GM12874 (cell line): ENCODE results near the gene IFNGR2.

Experiments
- CTCF ChIP-seq: IDR thresholded peaks from 2 replicates; pipeline ENCODE4 v1.5.1; 2011; ENCODE audit warnings: low read depth, mild to moderate bottlenecking, control low read depth, low read length, moderate library complexity; ENCODE audit not compliant: insufficient read depth

IFNGR2 gene

DNA sequence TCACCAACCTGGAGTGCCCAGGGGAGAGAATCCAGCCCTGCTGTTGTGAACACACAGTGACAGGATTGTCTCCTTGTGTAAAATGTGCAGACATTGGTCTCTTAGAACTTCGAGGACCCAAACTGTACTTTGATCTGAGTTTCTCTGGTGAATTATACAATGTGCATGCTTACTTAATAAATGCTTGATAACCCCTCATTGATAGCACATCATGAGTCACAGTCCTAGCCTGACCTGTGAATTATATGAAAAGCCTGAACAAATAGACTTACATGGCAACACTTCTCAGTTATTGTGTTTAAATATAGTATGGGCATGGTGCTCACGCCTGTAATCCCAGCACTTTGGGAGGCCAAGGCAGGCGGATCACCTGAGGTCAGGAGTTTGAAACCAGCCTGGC, 22.6 kb downstream of the IFNGR2 start:
- TF ChIP-seq CTCF: no peak

GRCh38 chr21:33427051-33427450, 23.8 kb downstream of the IFNGR2 start:
- no peak for TF ChIP-seq CTCF

DNA sequence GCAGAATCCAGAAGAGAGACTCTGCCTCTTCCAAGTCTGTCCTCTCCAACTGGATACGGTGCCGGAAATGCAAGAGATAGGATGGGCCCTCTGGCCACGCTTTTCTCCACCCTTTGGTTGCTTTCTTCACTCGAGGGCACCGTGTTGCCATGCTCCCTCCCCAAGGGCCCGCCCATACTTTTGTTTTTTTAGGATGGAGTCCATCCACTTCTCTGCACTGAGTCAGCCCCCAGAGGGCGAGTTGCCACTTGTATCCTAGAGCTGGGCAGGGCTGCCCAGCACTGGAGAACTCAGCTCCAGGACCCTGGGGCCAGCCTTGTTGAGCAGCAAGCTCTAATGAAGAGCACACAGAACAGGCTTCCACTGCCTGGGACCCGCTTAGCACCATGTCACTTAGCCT, 25.5 kb downstream of the IFNGR2 start:
- TF ChIP-seq CTCF: no peak

DNA sequence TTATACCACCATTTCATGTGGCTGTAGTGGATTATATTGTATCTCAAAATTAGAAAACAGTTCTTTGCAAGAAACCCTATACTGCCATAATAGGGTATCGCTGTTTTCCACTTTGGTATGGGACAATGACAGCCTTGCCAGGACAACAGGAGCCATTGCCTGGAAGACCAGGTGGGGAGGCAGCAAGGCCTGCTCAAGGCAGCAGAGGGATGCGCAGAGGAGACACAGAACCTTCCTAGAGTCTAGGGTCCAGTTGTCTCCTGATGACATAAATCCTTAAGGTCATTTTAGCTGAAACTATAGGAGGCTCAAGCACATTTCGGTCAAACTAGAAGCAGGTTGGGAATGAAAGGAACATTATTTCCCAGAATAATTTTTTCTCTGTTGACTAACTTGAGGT, 27.6 kb downstream of the IFNGR2 start:
- no peak for TF ChIP-seq CTCF

DNA sequence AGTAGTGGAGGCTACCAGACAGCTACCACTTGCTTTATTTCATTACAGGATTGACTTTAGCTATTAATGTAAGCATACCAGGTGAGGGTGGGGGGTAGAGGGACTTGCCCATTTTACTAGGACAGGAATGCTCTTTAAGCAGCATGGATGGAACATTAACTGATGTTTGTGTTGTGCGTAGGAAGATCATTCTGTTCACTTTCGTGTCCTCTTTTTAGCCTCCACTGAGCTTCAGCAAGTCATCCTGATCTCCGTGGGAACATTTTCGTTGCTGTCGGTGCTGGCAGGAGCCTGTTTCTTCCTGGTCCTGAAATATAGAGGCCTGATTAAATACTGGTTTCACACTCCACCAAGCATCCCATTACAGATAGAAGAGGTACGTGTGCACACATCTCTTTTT, 29.3 kb downstream of the IFNGR2 start:
- TF ChIP-seq CTCF: no peak

- TF ChIP-seq CTCF: no peak
These were observed 29.8 kb downstream of the IFNGR2 start for GRCh38 chr21:33433001-33433400.

DNA sequence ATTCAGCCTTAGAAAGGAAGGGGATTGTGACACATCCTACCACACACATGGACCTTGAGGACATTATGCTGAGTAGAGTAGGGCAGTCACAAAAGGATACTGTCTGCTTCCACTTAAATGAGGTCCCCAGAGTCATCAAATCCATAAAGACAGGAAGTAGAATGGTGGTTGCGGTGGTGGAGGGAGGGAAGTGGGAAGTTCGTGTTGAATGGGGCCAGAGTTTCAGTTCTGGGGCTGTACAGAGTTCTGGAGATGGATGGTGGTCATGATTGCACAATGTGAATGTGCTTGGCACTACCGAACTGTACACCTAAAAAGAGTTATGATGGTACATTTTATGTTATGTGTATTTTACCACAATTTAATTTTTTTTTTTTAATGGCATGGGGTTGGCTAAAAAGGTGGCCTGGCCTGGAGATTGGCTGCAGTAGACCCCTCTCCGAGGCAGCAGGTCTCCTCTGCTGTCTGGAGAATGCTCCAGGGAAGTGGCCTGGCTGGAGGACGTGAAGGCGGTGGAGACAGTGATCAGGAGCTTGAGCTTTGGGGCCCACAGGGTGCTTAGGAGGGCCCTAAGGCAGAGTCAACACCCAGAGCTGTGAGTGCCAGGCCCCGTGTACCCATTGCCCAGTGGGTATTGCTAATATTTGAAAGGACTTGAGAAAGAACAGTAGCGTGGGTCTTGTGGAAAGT, 30.4 kb downstream of the IFNGR2 start:
- TF ChIP-seq CTCF: no peak
